Measurements from ENCODE around the gene SAMD4A. TPM values are rescaled to one million over a fixed set of nuclear protein-coding genes. Genes with fewer than 3 reads are reported as not detected.

Gene SAMD4A
- total and polyA plus RNA-seq, 10 donors = 2.3 to 31.0 (median 21.2) TPM

DNA sequence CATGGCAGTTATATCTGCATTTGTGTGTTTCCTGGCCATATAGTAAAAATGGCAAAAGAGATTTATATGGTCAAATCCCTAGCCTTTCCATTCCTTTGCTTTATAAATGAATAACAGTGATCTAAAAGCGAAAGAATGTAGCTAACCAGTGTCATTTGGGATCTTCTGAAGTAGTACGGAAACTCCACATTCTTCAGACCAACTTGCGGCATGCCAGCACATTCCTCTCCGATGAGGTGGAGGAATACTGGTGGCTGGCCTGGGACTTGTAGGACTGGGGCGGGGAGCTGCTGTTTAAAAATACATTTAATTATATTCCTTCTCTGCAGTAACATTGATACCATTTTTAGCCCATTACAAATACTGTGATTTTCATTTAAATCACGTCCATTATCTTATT lies 85.3 kb downstream of the SAMD4A start:
- Histone ChIP-seq H3K27ac (peak overlapping the region; percentile 1 to 83 (median 78)), H3K4me3 (no peak overlapping the region), H3K9me3 (no peaks in the 10 kb centered on the region), H3K4me1 (peaks cover 15 to 52% (median 20%) of the 10 kb centered on the region in 6 donors), H3K27me3 (replicated peaks in 1 of 7) (no peaks in the 10 kb centered on the region), H3K36me3 (no peaks in the 10 kb centered on the region)
- DNase-seq = no peak
- TF ChIP-seq POLR2A (IDR thresholded peaks at IDR 0.05) = no peak
- peak in 1 of 3 donors; percentile 79 for TF ChIP-seq POLR2AphosphoS5 (IDR thresholded peaks at IDR 0.05)
- TF ChIP-seq, protein P1, sequence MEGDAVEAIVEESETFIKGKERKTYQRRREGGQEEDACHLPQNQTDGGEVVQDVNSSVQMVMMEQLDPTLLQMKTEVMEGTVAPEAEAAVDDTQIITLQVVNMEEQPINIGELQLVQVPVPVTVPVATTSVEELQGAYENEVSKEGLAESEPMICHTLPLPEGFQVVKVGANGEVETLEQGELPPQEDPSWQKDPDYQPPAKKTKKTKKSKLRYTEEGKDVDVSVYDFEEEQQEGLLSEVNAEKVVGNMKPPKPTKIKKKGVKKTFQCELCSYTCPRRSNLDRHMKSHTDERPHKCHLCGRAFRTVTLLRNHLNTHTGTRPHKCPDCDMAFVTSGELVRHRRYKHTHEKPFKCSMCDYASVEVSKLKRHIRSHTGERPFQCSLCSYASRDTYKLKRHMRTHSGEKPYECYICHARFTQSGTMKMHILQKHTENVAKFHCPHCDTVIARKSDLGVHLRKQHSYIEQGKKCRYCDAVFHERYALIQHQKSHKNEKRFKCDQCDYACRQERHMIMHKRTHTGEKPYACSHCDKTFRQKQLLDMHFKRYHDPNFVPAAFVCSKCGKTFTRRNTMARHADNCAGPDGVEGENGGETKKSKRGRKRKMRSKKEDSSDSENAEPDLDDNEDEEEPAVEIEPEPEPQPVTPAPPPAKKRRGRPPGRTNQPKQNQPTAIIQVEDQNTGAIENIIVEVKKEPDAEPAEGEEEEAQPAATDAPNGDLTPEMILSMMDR (IDR thresholded peaks at IDR 0.05 in 8 of 11, conservative IDR thresholded peaks at IDR 0.05 in 3 of 11) = no peak
- 40 to 81% (median 69%) methylated on average over 6 of the region's 6 CpGs for WGBS, 5 donors
- intact Hi-C loops (cut with DNase I; ENCODE audit: low total_unique reads) = no loop called here

DNA sequence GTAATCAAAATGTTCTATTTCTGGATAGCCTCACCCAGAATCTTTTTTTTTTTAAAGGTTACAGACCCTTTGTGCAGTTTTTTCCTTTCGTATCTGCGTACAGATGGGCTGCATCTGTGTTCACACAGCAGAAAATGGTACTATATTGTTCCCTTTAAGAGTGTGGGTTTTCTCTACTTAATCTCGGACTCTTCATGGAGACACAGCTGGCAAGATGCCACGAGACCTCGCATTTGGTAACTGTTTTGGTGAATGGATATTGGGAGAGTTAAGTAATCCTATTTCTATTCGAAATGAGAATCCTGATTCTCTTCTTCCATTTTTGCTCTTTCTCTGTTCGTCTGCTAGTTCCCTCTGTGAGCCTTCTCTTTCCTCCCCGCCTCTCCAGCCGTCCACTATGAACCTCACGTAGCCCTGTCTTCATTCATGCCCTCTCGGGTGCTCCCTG lies 85.7 kb downstream of the SAMD4A start:
- no peaks in the 10 kb centered on the region for H3K36me3 ChIP-seq
- no peak for DNase-seq
- H3K4me1 ChIP-seq = peaks cover 15 to 52% (median 20%) of the 10 kb centered on the region in 6 donors
- no peak overlapping the region for H3K4me3 ChIP-seq
- peak overlapping the region; percentile 1 to 83 (median 78) for H3K27ac ChIP-seq
- TF ChIP-seq POLR2A (IDR thresholded peaks at IDR 0.05) (no peak), POLR2AphosphoS5 (IDR thresholded peaks at IDR 0.05) (no peak)
- WGBS, 5 donors = 62 to 80% (median 68%) methylated on average over 11 of the region's 11 CpGs
- H3K27me3 ChIP-seq (replicated peaks in 1 of 7) = no peaks in the 10 kb centered on the region
- intact Hi-C loops (cut with DNase I; ENCODE audit: low total_unique reads) = no loop called here
- H3K9me3 ChIP-seq = no peaks in the 10 kb centered on the region

DNA sequence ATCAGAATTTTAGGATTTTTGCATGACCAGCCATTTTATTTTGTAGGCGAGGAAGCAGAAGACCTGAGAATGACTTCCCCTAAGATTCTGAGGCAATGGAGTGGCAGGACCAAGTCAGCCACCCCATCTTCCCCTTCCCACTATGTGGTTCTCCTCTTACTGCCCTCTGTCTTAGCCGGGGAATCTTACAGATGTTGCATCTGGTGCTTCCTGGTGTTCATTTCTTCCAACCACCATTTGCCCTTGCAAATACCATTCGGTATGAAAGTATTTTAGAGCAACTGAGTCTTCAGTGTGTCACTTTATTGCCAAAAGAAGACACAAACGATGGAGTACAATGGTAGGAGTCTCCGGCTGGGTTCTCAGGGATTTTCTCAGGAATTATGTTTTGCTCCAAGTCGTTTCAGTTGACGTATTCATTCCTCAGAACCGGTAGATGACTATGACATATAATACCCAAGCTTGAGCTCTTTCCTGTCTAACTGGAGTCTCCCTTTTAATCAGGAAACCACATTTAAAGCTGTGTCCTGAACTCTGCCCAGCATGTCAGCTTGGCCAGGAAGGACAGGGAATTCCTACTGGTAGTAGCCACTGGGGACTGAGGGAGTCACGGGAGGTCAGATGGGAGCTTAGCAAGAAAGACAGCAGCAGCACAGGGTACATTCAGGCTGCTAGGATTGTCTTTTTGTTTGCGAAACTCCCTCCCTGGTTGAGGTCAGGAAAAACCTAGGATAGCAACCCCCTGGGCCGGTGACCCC lies 87.0 kb downstream of the SAMD4A start:
- H3K27me3 ChIP-seq (replicated peaks in 1 of 7) = no peaks in the 10 kb centered on the region
- DNase-seq = peak; percentile 75
- peaks cover 15 to 52% (median 20%) of the 10 kb centered on the region in 6 donors for H3K4me1 ChIP-seq
- TF ChIP-seq, protein P1 (IDR thresholded peaks at IDR 0.05 in 8 of 11, conservative IDR thresholded peaks at IDR 0.05 in 3 of 11) = peak in 2 of 11 experiments; percentile 14 to 16
- TF ChIP-seq POLR2AphosphoS5 (IDR thresholded peaks at IDR 0.05) (peak in 2 of 3 donors; percentile 34 to 91), POLR2A (IDR thresholded peaks at IDR 0.05) (no peak)
- H3K27ac ChIP-seq = peak overlapping the region; percentile 39 to 83 (median 78)
- H3K4me3 ChIP-seq = no peak overlapping the region
- H3K9me3 ChIP-seq = no peaks in the 10 kb centered on the region
- no peaks in the 10 kb centered on the region for H3K36me3 ChIP-seq
- intact Hi-C loops (cut with DNase I; ENCODE audit: low total_unique reads) = no loop called here
- WGBS, 5 donors = 32 to 42% (median 34%) methylated on average over 11 of the region's 11 CpGs

DNA sequence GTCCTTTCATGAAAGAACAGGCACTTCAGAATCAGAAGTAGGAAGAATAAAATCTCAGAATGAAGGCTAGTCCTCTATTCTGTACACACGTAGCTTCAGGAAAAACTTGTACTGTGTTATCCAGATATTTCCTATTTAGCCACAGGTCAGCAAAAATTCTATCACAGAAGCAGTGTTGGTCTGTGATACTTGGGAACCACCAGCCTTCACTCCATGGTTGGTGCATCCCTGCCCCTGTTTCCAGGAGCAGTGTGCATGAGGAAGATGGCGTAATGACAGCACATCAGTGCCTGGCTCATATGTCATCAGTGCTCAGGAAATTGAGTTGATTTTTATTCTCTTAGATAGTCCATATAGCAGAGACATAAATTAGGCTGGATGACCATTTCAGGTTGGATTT lies 87.7 kb downstream of the SAMD4A start:
- Histone ChIP-seq H3K27me3 (replicated peaks in 1 of 7) (no peaks in the 10 kb centered on the region), H3K27ac (peak overlapping the region in 6 of 8 donors; percentile 73 to 83 (median 78)), H3K9me3 (no peaks in the 10 kb centered on the region), H3K4me3 (no peak overlapping the region), H3K4me1 (peaks cover 15 to 52% (median 20%) of the 10 kb centered on the region in 6 donors), H3K36me3 (no peaks in the 10 kb centered on the region)
- intact Hi-C loops (cut with DNase I; ENCODE audit: low total_unique reads) = no loop called here
- 69 to 77% (median 75%) methylated on average over 2 of the region's 2 CpGs for WGBS, 5 donors
- DNase-seq = no peak
- TF ChIP-seq POLR2AphosphoS5 (IDR thresholded peaks at IDR 0.05) (no peak), POLR2A (IDR thresholded peaks at IDR 0.05) (no peak)
- TF ChIP-seq, protein P1 (IDR thresholded peaks at IDR 0.05 in 8 of 11, conservative IDR thresholded peaks at IDR 0.05 in 3 of 11) = no peak
